ENCODE results near the gene WDR45.

The WDR45 gene

DNA sequence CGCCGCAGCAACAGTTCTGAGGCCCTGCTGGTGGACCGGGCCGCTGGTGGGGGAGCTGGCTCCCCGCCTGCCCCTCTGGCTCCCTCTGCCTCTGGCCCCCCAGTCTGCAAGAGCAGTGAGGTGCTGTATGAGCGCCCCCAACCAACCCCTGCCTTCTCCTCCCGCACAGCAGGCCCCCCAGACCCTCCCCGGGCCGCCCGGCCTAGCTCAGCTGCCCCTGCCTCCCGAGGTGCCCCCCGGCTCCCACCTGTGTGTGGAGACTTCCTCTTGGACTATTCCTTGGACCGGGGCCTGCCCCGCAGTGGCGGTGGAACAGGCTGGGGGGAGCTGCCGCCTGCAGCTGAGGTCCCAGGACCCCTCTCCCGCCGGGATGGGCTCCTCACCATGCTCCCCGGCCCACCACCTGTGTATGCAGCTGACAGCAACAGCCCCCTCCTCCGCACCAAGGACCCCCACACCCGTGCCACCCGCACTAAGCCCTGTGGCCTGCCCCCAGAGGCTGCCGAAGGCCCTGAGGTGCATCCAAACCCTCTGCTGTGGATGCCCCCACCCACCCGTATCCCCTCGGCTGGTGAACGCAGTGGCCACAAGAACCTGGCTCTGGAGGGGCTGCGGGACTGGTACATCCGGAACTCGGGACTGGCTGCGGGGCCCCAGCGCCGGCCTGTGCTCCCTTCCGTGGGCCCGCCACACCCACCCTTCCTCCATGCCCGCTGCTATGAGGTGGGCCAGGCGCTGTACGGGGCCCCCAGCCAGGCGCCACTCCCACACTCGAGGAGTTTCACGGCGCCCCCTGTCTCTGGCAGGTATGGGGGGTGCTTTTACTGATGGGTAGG is 12.2 kb downstream of the WDR45 start:
- TF ChIP-seq CSDC2 (CRISPR knock-in tag; IDR thresholded peaks at IDR 0.05) (no peak), ZNF565 (CRISPR knock-in tag; conservative IDR thresholded peaks at IDR 0.05; ENCODE audit: low read depth) (no peak), CREB5 (CRISPR knock-in tag; IDR thresholded peaks at IDR 0.05; ENCODE audit: low read depth) (no peak), PATZ1 (CRISPR knock-in tag; IDR thresholded peaks at IDR 0.05; ENCODE audit: borderline replicate concordance) (no peak), BACH2 (CRISPR knock-in tag; IDR thresholded peaks at IDR 0.05; ENCODE audit: borderline replicate concordance) (no peak), RARB (CRISPR knock-in tag; IDR thresholded peaks at IDR 0.05) (no peak), OSR1 (CRISPR knock-in tag; IDR thresholded peaks at IDR 0.05) (no peak)
- ATAC-seq = no peak; the same call in 2 of the 3 replicates

DNA sequence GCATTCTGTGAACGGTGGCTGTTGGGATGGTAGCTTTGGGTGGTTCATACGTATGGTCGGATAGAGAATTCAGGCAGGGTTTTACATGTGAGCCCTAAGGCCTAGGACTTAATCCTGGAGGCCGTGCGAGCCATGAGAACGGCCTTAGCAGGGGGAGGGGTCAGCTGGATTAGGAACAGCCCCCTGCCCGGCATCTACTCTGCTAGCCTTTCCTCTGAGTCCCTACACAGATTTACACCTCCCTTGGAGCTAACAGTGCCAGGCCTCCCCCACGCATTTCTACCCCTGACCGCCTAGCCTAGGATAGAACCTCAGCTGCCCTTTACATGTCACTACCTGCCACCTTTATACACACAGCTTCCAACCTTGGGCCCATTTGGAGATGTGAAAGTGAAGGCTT is 13.0 kb downstream of the WDR45 start:
- ATAC-seq = no peak; the same call in 2 of the 3 replicates
- TF ChIP-seq ZNF70 (CRISPR knock-in tag; IDR thresholded peaks at IDR 0.05) (no peak), ESRRG (CRISPR knock-in tag; IDR thresholded peaks at IDR 0.05) (no peak), CREB5 (CRISPR knock-in tag; IDR thresholded peaks at IDR 0.05; ENCODE audit: low read depth) (no peak), ZNF565 (CRISPR knock-in tag; conservative IDR thresholded peaks at IDR 0.05; ENCODE audit: low read depth) (no peak), TCF4 (CRISPR knock-in tag; IDR thresholded peaks at IDR 0.05; ENCODE audit: borderline replicate concordance) (no peak), ZC3H10 (CRISPR knock-in tag; IDR thresholded peaks at IDR 0.05) (no peak)

DNA sequence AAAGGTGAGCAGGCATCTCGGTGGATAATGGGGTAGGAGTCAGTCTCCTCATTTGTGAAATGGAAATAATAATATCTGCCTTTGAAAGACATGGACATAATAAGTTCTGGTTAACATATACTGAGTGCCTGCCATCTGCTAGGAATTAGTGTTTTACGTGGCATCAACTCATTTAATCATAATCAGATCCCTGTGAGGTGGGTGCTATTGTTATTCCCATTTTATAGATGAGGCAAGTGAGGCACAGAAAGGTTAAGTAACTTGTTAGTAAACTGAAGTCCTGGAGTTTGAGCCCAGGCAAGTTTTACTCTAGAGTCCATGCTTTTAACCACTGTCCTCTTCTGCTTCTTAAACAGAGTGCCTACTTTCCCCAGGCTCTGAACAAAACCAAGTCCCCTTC is 13.4 kb downstream of the WDR45 start:
- ATAC-seq = no peak
- TF ChIP-seq ZNF70 (CRISPR knock-in tag; IDR thresholded peaks at IDR 0.05) (no peak), PPARA (CRISPR knock-in tag; IDR thresholded peaks at IDR 0.05; ENCODE audit: borderline replicate concordance) (no peak), CREB5 (CRISPR knock-in tag; IDR thresholded peaks at IDR 0.05; ENCODE audit: low read depth) (no peak), TOX (CRISPR knock-in tag; IDR thresholded peaks at IDR 0.05; ENCODE audit: borderline replicate concordance) (no peak), ARNTL (CRISPR knock-in tag; IDR thresholded peaks at IDR 0.05; ENCODE audit: borderline replicate concordance, low read depth) (no peak), CSRNP3 (CRISPR knock-in tag; IDR thresholded peaks at IDR 0.05) (no peak), ZC3H10 (CRISPR knock-in tag; IDR thresholded peaks at IDR 0.05) (no peak), TCF4 (CRISPR knock-in tag; IDR thresholded peaks at IDR 0.05; ENCODE audit: borderline replicate concordance) (no peak), BACH2 (CRISPR knock-in tag; IDR thresholded peaks at IDR 0.05; ENCODE audit: borderline replicate concordance) (no peak), ZNF8 (CRISPR knock-in tag; IDR thresholded peaks at IDR 0.05) (no peak), ZNF565 (CRISPR knock-in tag; conservative IDR thresholded peaks at IDR 0.05; ENCODE audit: low read depth) (no peak), SNAI2 (CRISPR knock-in tag; IDR thresholded peaks at IDR 0.05) (no peak), ISL1 (CRISPR knock-in tag; IDR thresholded peaks at IDR 0.05) (no peak), PATZ1 (CRISPR knock-in tag; IDR thresholded peaks at IDR 0.05; ENCODE audit: borderline replicate concordance) (no peak)
- TF ChIP-seq, protein P1, sequence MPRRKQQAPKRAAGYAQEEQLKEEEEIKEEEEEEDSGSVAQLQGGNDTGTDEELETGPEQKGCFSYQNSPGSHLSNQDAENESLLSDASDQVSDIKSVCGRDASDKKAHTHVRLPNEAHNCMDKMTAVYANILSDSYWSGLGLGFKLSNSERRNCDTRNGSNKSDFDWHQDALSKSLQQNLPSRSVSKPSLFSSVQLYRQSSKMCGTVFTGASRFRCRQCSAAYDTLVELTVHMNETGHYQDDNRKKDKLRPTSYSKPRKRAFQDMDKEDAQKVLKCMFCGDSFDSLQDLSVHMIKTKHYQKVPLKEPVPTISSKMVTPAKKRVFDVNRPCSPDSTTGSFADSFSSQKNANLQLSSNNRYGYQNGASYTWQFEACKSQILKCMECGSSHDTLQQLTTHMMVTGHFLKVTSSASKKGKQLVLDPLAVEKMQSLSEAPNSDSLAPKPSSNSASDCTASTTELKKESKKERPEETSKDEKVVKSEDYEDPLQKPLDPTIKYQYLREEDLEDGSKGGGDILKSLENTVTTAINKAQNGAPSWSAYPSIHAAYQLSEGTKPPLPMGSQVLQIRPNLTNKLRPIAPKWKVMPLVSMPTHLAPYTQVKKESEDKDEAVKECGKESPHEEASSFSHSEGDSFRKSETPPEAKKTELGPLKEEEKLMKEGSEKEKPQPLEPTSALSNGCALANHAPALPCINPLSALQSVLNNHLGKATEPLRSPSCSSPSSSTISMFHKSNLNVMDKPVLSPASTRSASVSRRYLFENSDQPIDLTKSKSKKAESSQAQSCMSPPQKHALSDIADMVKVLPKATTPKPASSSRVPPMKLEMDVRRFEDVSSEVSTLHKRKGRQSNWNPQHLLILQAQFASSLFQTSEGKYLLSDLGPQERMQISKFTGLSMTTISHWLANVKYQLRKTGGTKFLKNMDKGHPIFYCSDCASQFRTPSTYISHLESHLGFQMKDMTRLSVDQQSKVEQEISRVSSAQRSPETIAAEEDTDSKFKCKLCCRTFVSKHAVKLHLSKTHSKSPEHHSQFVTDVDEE (CRISPR knock-in tag; IDR thresholded peaks at IDR 0.05) = no peak

Data from SK-N-SH treated with all-trans-retinoic acid at 6 μM for 48 hours (cell line).